ENCODE measurements around the gene LAMC2.

LAMC2 gene

GRCh38 chr1:183289051-183289496, 103.0 kb downstream of the LAMC2 start:
- Histone ChIP-seq H3K27me3 (ENCODE audit: insufficient read depth, poor library complexity, severe bottlenecking) (no peaks in the 10 kb centered on the region), H3K36me3 (ENCODE audit: low read depth) (no peaks in the 10 kb centered on the region), H3K4me1 (ENCODE audit: insufficient read depth, poor library complexity, severe bottlenecking) (no peaks in the 10 kb centered on the region), H3K27ac (ENCODE audit: poor library complexity, severe bottlenecking) (no peak overlapping the region), H3K4me3 (ENCODE audit: severe bottlenecking) (no peak overlapping the region), H3K9me3 (ENCODE audit: severe bottlenecking) (no peaks in the 10 kb centered on the region)
- TF ChIP-seq CTCF (IDR thresholded peaks at IDR 0.05; ENCODE audit: poor library complexity, severe bottlenecking) = no peak
- no peak for DNase-seq (ENCODE audit: low spot score)
- no peak for ATAC-seq (ENCODE audit: low read depth)

GRCh38 chr1:183290628-183291027, 104.6 kb downstream of the LAMC2 start:
- DNase-seq (ENCODE audit: low spot score) = no peak
- no peak for TF ChIP-seq CTCF (IDR thresholded peaks at IDR 0.05; ENCODE audit: poor library complexity, severe bottlenecking)

GRCh38 chr1:183291216-183291762, 105.2 kb downstream of the LAMC2 start:
- no peak for TF ChIP-seq CTCF (IDR thresholded peaks at IDR 0.05; ENCODE audit: poor library complexity, severe bottlenecking)
- Histone ChIP-seq H3K36me3 (ENCODE audit: low read depth) (no peaks in the 10 kb centered on the region), H3K27ac (ENCODE audit: poor library complexity, severe bottlenecking) (no peak overlapping the region), H3K9me3 (ENCODE audit: severe bottlenecking) (no peaks in the 10 kb centered on the region), H3K4me1 (ENCODE audit: insufficient read depth, poor library complexity, severe bottlenecking) (no peaks in the 10 kb centered on the region), H3K4me3 (ENCODE audit: severe bottlenecking) (no peak overlapping the region), H3K27me3 (ENCODE audit: insufficient read depth, poor library complexity, severe bottlenecking) (no peaks in the 10 kb centered on the region)
- DNase-seq (ENCODE audit: low spot score) = no peak
- no peak for ATAC-seq (ENCODE audit: low read depth)

More at GRCh38 chr1:183290628-183291027, 104.6 kb downstream of the LAMC2 start:
- ATAC-seq (ENCODE audit: low read depth) = no peak
- Histone ChIP-seq H3K36me3 (ENCODE audit: low read depth) (no peaks in the 10 kb centered on the region), H3K9me3 (ENCODE audit: severe bottlenecking) (no peaks in the 10 kb centered on the region), H3K4me3 (ENCODE audit: severe bottlenecking) (no peak overlapping the region), H3K4me1 (ENCODE audit: insufficient read depth, poor library complexity, severe bottlenecking) (no peaks in the 10 kb centered on the region), H3K27me3 (ENCODE audit: insufficient read depth, poor library complexity, severe bottlenecking) (no peaks in the 10 kb centered on the region), H3K27ac (ENCODE audit: poor library complexity, severe bottlenecking) (no peak overlapping the region)

GRCh38 chr1:183291802-183292514, 105.9 kb downstream of the LAMC2 start:
- no peak for TF ChIP-seq CTCF (IDR thresholded peaks at IDR 0.05; ENCODE audit: poor library complexity, severe bottlenecking)
- DNase-seq (ENCODE audit: low spot score) (no peak), ATAC-seq (ENCODE audit: low read depth) (no peak)

GRCh38 chr1:183293241-183293640, 107.2 kb downstream of the LAMC2 start:
- Histone ChIP-seq H3K4me1 (ENCODE audit: insufficient read depth, poor library complexity, severe bottlenecking) (no peaks in the 10 kb centered on the region), H3K27me3 (ENCODE audit: insufficient read depth, poor library complexity, severe bottlenecking) (no peaks in the 10 kb centered on the region), H3K27ac (ENCODE audit: poor library complexity, severe bottlenecking) (no peak overlapping the region), H3K4me3 (ENCODE audit: severe bottlenecking) (no peak overlapping the region), H3K9me3 (ENCODE audit: severe bottlenecking) (no peaks in the 10 kb centered on the region), H3K36me3 (ENCODE audit: low read depth) (no peaks in the 10 kb centered on the region)
- no peak for DNase-seq (ENCODE audit: low spot score)
- ATAC-seq (ENCODE audit: low read depth) = no peak
- no peak for TF ChIP-seq CTCF (IDR thresholded peaks at IDR 0.05; ENCODE audit: poor library complexity, severe bottlenecking)

More at GRCh38 chr1:183291802-183292514, 105.9 kb downstream of the LAMC2 start:
- Histone ChIP-seq H3K9me3 (ENCODE audit: severe bottlenecking) (no peaks in the 10 kb centered on the region), H3K27me3 (ENCODE audit: insufficient read depth, poor library complexity, severe bottlenecking) (no peaks in the 10 kb centered on the region), H3K36me3 (ENCODE audit: low read depth) (no peaks in the 10 kb centered on the region), H3K27ac (ENCODE audit: poor library complexity, severe bottlenecking) (no peak overlapping the region), H3K4me3 (ENCODE audit: severe bottlenecking) (no peak overlapping the region), H3K4me1 (ENCODE audit: insufficient read depth, poor library complexity, severe bottlenecking) (no peaks in the 10 kb centered on the region)

All from RWPE2 (cell line).